ENCODE data around the gene ANP32B.
"Not testable (repeated sequence)": the region's sequence is repeated elsewhere in the genome, so short reads cannot be mapped to it uniquely, and the experiment has no call there.

Gene ANP32B

DNA sequence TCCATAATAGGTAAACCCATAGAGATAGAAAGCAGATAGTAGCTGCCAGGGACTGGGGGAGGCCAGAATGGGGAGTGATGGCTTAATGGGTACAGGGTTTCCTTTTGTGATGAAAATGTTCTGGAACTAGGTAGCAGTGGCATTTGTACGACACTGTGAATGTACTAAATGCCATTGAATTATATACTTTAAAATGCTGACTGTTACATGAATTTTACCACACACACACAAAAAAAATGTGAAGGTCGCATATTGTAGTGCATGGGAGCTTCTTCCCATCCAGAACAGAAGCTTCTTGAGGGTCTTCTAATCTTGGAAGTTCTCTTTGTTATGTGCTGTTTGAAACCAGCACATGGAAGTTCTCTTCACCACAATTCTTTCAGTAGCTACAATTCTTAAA lies 19.9 kb upstream of the ANP32B start:
- no peak for DNase-seq (ENCODE audit: low read depth, low spot score)

DNA sequence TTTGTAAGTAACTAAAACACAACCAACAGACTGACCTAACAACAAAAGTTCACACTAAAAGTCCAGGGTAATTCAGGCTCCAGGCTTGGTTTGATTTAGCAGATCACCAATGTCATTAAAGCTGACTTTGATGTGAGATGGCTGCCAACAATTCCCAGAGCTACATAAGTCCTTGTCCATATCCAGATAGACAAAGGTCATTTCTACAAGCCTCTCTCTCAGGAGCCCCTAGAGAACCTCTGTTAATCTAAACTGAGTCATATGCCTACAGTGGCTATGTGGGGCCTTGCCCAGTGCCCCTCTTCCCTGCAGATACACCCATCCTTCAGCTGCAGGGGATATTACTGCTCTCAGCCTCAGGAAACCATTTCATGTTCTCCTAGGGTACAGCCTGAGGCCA lies 18.2 kb upstream of the ANP32B start:
- no peak for DNase-seq (ENCODE audit: low read depth, low spot score)

DNA sequence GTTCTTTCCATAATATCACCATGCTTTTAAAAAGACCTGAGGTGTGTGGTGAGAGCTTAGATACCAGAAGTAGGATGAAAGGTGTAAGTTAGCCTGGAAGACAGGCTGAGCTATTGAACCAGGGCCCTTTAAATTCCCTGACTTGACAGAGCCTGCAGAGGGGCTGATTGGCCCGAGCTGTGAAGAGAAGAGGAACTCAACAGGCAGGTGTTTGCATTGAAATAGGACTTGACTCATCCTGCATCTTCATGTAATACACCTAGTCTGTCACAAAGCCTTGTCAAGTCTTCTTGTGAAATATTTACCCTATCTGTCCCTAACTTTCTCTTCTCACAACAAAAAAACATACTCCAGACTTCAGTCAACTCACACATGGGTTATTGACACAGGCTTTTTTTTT lies 16.6 kb upstream of the ANP32B start:
- no peak for DNase-seq (ENCODE audit: low read depth, low spot score)

DNA sequence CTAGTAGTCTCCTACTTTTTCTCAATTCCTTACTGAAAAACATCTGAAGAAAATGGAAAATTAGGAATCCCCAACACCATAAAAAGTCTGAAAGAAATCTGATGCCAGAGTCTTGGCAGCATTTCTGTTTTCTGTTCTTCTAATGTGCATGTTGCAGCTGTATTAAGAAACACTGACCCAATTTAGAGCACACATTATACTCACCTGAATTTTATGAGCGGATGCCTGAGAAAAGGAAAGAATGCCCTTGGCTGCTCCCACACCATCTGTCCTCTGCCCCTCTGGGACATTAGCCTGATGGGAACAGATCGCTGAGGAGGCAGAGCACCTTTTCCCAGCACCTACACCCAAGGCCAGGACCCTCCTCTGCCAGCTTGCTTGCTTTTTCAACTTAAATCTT lies 14.1 kb upstream of the ANP32B start:
- no peak for DNase-seq (ENCODE audit: low read depth, low spot score)

DNA sequence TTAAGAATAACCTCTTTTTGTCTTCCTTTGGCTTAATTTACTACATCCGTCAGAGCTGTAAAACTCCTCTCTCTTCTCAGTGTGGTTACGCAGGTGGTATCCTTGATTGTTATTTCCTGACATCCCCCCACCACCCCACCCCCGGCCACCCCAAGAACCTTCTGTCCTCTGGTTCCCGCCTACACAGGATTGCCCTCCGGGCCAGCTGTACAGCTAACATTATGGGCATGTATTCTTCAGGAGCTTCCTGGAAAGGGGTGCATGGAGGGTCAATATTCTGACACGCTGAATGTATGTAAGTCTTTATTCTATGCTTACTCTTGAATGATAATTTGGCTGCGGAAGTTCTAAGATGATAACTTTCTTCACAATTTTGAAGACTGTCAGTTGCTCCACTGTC lies 13.0 kb upstream of the ANP32B start:
- no peak for DNase-seq (ENCODE audit: low read depth, low spot score)

GRCh38 chr9:97972753-97973152 lies 10.4 kb upstream of the ANP32B start:
- no peak for DNase-seq (ENCODE audit: low read depth, low spot score)

DNA sequence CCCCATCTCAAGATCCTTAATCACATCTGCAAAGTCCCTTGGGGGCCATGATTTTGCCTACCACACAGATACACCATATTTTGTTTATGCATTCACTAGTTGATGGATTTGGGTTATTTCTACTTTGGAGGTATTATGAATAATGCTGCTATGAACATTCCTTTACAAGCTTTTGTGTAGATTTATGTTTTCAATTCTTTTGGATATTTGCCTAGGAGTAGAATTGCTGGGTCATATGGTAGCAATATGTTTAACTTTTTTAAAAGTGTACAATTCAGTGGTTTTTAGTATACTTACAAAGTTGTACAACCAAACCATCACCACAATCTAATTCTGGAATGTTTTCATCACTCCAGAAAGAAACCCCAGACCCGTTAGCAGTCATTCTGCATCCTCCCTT lies 7.8 kb upstream of the ANP32B start:
- DNase-seq (ENCODE audit: low read depth, low spot score) = no peak

DNA sequence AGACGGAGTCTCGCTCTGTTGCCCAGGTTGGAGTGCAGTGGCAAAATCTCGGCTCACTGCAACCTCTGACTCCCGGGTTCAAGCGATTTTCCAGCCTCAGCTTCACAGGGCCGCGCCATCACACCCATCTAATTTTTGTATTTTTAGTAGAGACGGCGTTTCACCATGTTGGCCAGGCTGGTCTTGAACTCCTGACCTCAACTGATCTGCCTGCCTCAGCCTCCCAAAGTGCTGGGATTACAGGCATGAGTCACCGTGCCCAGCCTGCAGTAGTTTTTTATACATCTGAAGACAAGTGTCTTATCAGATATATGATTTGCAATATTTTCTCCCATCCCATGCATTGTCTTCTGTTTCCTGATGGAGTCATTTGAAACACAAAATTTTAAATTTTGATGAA lies 6.5 kb upstream of the ANP32B start:
- not testable (repeated sequence) for DNase-seq (ENCODE audit: low read depth, low spot score)

DNA sequence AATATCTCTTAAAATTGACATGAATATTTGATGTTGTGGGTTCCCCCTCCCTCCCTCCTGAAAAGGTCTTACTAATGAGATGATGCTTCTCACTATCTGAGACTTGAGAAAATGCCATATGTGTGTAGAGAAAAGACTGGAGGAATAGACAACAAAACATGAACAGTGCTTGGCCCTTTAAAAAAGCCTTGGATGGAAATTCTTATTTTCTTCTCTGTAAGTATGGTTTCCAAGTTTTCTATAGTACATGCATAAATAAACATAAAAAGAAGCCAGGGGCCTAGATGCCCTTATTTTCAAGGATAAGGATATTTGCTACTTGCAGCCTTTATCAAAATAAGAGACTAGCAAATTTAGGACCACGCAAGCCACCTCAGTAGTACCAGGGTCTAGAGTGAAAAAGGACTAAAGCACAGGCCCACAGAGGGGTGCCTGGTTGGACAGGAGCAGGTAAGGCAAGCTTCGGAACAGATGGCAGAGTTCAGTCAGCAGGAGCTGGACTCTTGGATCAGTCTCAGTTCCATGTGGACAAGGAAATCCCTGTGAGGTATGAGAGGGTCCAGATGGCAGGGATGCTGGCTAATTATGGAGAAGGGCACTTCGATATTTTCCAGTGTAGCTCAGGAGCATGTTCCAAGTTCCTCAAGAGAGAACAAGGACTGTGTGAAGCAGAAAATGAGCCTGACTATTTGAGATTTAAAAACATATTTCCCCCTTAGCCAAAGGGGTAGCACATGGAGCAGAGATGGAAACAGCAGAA lies 4.6 kb upstream of the ANP32B start:
- no peak for DNase-seq (ENCODE audit: low read depth, low spot score)

GRCh38 chr9:97979788-97980478 lies 3.2 kb upstream of the ANP32B start:
- no peak for DNase-seq (ENCODE audit: low read depth, low spot score)

DNA sequence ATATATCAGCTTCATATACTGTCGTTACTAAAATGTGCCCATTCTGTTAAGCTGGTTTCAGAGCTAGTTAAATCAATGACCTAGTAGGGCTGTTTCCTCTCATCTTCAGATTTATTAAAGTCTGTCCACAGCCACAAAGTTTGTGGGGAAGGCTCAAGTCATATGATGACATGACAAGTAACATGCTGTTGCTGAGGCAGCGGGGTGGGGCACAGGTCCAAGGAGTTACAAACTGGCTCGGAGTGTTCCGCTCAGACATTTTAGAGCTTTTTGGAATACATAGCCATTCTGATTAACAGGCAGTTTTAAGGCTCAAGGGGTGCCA lies 2.7 kb upstream of the ANP32B start:
- no peak for DNase-seq (ENCODE audit: low read depth, low spot score)

DNA sequence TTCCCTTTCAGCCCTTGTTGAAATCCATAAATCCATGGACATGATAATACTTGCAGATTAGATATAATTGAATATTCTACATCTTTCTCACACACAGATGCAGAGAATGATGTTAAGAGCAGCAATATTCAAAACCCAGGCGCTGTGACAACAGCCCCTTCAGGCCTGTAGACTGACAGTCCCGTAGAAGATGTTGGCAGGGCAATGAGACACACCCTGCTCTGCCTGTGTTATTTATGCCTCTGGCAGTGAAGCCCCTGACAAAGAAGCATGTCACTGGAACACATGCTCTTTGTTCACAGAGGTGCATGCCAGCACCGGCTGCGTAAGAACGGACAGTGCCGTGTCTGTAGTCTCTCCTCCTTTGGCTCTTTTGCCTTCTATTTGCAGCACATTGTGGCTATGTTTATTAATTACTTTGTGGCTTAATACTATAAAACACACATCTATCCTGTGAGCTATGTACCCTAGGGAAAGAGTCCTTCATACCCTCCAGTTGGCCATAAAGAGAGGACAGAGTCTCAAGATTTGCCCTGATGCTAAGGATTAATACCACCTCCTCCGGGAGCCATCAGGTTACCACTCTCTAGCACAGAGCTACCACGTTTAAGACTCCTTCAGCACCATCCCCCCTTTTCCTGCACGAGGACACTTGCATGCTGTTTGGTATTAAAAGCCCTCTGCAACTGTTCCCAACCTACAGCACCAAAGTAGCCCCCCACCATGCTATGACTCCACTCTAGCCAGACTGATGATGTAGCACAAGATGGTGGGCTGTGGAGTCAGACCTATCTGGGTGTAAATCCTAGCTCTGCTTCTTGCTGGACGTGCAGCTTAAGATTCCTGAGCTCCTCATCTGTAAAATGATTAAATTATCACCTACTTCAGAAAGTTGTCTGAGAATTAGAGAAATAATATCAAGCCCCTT lies 2.0 kb upstream of the ANP32B start:
- DNase-seq (ENCODE audit: low read depth, low spot score) = no peak

DNA sequence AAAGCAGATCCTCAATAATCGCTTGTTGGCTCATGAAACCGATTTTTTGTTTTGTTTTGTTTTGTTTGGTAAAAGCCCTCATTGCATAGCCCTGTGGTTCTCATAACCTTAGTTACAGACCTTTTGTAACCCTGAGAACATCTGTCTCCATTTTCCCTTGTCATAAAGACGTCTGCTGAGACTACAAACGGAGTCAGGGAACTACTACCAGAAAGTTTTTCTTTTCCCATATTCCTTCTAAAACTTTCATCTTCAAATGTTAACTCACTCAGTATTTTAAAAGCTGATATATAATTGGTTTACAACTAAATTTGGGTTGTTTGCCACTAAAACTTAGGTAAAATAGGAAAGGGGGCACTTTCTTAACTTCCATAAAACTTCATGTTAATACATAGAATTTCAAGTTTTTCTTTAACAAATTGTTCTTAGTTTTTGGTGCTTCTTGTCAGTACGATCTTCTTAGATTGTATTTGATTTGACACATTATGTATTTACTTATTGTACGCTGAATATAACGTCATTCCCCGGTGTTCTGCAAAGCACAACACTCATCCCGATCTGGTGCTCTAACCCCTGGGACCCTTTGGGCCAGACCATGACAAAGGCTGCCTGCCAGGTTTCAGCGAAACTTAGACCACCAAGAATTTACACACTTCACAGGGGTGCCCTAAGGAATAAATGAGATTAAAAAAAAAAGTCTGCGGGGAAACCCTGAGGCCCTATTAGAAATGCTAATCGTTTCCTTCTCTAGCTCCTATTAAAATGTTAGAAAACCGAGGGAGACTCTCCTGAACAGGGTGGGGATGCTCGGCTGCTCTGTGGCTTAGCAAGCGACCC lies 1.1 kb upstream of the ANP32B start:
- no peak for DNase-seq (ENCODE audit: low read depth, low spot score)

GRCh38 chr9:97983589-97984187 lies 547 bp downstream of the ANP32B start:
- peak; percentile 34 for DNase-seq (ENCODE audit: low read depth, low spot score)

DNA sequence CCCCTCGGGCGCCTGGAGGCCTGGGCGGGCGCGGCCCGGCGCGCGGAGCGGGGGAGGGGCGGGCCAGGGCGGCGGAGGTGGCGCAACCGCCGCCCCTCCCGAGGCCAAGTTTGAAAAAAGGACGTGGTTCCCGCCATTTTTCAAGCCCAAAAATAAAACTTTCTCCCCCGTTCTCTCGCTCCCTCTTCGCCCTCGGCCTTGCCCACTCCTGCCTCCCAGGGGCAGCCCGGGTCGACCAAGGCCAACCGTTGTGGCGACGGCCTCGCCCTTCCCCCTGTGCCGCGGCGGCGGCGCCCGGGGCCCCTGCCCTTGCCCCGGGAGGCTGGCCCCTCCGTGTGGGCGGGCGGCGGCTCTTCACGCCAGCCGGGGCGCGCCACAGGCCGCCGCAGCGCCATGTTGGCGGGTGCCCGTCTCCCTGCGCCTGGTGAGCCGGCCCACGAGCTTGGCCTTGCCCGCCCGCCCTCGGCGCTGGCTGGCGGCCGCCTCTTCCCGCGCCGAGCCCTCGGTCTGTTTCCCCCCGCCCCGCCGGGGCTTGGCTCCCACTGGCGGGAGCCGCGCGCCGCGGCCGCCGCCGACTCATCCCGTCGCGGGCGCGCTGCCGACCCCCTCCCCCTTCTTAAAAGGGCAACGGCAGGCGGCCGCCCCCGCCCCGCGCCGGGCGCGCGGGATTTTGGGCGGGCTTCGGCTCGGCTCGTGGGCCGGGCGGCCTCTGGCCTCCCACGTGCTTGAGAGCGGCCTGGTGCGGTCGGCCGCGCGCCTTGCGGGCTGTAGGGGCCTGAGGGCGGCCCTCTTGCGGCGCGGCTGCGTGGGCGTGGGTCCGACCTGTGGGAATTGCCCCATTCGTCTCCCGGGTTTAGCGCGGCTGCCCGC lies 1.3 kb downstream of the ANP32B start:
- peak; percentile 53 for DNase-seq (ENCODE audit: low read depth, low spot score)

DNA sequence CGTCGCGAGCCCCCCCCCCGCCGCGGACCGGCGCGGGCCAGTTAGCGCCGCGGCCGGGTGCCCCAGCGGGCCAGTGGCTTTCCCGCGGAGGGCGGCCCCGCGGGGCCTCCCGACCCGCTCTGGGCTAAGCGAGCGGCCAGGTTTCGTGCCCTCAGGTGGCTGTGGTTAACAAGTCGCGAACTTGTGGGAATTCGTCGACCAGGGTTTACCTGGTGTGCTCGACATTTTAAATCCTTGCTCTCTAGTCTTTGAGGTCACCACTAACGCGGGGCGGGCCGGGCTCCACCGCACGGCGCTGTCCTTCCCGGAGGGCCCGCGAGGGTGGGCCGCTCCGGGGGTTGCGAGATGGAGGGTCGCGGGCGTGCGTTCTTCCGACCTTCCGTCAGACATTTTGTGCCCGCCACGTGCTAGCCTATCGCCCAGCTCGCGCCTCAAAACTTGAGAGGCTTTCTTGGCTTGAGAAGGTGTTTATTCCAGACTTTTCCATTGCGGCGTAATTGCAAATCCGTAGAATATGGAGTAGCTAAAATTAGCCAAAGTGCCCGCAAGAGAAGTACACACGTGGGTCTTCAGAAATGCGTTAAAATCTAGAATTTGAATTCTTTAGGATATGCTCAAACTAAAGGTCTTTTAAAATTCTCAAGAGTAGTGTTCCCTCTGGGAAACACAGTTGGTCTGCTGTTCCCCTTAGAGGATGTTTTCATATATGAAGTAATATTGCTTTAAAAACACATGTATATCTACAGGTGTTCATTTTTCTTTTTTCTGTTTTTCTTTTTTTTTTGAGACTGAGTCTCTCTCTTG lies 2.1 kb downstream of the ANP32B start:
- peak; percentile 9 for DNase-seq (ENCODE audit: low read depth, low spot score)

DNA sequence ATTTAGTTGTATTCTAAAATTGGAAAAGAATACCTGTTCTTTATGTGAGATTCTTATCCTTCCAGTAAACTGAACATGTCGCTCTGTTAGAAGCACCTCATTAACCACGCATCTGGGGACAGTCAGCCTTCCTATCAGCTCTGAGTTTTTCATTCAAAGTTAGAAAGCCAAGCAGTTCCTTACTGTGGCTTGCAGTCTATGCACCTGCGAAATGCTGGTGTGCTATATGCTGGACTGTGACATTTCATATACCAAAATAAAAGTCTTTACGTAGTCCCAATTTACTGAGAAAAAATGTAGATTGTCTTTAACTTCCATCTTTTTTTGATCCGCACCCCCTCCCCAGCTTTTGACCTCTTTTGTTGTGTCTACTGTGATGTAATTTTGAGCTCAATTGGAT lies 4.3 kb downstream of the ANP32B start:
- no peak for DNase-seq (ENCODE audit: low read depth, low spot score)

DNA sequence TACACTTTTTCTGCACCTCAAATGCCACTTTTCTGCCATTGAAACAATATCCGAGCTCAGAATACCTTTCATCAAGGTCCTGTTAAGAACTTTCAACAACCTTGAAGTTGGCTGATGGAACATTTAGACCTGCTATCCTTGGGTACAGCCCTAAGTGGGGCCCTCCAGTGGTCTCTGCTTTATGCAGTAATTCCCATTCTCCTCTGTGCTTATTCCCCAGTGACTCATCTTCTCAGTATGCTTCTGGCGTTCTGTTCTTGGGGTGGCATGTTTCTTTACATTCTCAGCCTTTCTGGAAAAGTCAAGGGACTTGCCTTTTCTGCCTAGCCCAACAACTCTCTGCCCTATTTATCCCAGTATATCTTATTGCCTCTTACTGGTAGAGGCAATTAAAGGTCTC lies 7.1 kb downstream of the ANP32B start:
- no peak for DNase-seq (ENCODE audit: low read depth, low spot score)

- no peak for DNase-seq (ENCODE audit: low read depth, low spot score)
Measured at GRCh38 chr9:97991818-97992217, 8.7 kb downstream of the ANP32B start.
